A549 (cell line): ENCODE data around the gene KAT6B. TPM values are rescaled to one million over a fixed set of nuclear protein-coding genes. Genes with fewer than 3 reads are reported as not detected.

Experiments used
- ATAC-seq, 2 experiments: fragments of 200-7000 bp in 1 of 2; fragments of >200 bp in 1 of 2; cut with Nextera tagmentation in 1 of 2; cut with Tn5 transposase in 1 of 2; 3 replicates each; pipeline versions ENCODE4 v1.8.0 to v1.9.1; 2018 to 2020; ENCODE audit warnings: mild to moderate bottlenecking in 1 of 2, moderate library complexity in 1 of 2
- CTCF ChIA-PET: fragments of 300-600 bp; sonication (Branson Sonifier 250); formaldehyde crosslinking; extraction: SDS; loops from one replicate; lab custom pipeline; 2021; ENCODE audit warnings: antibody characterized with exemption, inconsistent platforms; lab: Yijun Ruan, JAX
- POLR2A ChIA-PET: fragments of 350-600 bp; formaldehyde crosslinking; extraction: SDS; loops from one replicate; lab custom pipeline; 2021; ENCODE audit warnings: antibody characterized with exemption, inconsistent platforms; lab: Yijun Ruan, JAX
- DNase-seq, 2 experiments: peaks; one replicate each; pipeline versions ENCODE4 v3.0.0 to v3.0.0-alpha.2; 2011 to 2016; ENCODE audit warnings: low read depth in 1 of 2, low spot score in 1 of 2
- FAIRE-seq: peaks from 2 replicates; lab custom pipeline; 2011; peaks lifted over from hg19 to GRCh38; lab: Jason Lieb, UNC
- H3K27ac ChIP-seq, 2 experiments: fragments of >200 bp; sonication (Bioruptor Twin); formaldehyde crosslinking; 3 replicates each; pipeline ENCODE4 v1.5.1; 2016 to 2017
- H3K4me1 ChIP-seq: fragments of >200 bp; sonication (Bioruptor Twin); formaldehyde crosslinking; 3 replicates; pipeline ENCODE4 v1.6.1; 2016
- H3K4me2 ChIP-seq: fragments of >200 bp; sonication (Bioruptor Twin); formaldehyde crosslinking; 3 replicates; pipeline ENCODE4 v1.6.1; 2016
- H3K4me3 ChIP-seq: fragments of >200 bp; sonication (Bioruptor Twin); formaldehyde crosslinking; 3 replicates; pipeline ENCODE4 v1.5.1; 2016
- H3K9me3 ChIP-seq: fragments of >200 bp; sonication (Bioruptor Twin); formaldehyde crosslinking; 3 replicates; pipeline ENCODE4 v1.6.1; 2016
- CBX2 ChIP-seq: fragments of 200-600 bp; sonication (generic); IDR thresholded peaks from 2 replicates; pipeline ENCODE4 v1.6.1; 2016; ENCODE audit warnings: low read depth, mild to moderate bottlenecking, borderline replicate concordance
- CBX8 ChIP-seq: fragments of 200-600 bp; sonication (generic); IDR thresholded peaks from 2 replicates; pipeline ENCODE4 v1.6.1; 2016
- CHD4 ChIP-seq: fragments of 200-600 bp; sonication (generic); IDR thresholded peaks from 2 replicates; pipeline ENCODE4 v1.6.1; 2016; ENCODE audit warnings: antibody characterized with exemption, mild to moderate bottlenecking, borderline replicate concordance
- CTCF ChIP-seq: fragments of >200 bp; sonication (Bioruptor Twin); formaldehyde crosslinking; IDR thresholded peaks from 3 replicates; pipeline ENCODE4 v1.5.1; 2016
- EHMT2 ChIP-seq: fragments of 200-600 bp; sonication (generic); IDR thresholded peaks from 2 replicates; pipeline ENCODE4 v1.6.1; 2016; ENCODE audit warnings: antibody characterized with exemption, low read depth, mild to moderate bottlenecking, moderate library complexity
- EP300 ChIP-seq, 2 experiments: fragments of >200 bp; sonication (Bioruptor Twin); formaldehyde crosslinking; IDR thresholded peaks; 2 replicates in 1 of 2; 3 replicates in 1 of 2; pipeline ENCODE4 v1.6.1; 2016 to 2017
- ESRRA ChIP-seq: fragments of 150-350 bp; IDR thresholded peaks from 2 replicates; pipeline ENCODE4 v1.6.1; 2014; ENCODE audit warnings: mild to moderate bottlenecking, low read length, borderline replicate concordance
- FOSL2 ChIP-seq, 2 experiments: fragments of 450-650 bp in 1 of 2; fragments of >200 bp in 1 of 2; sonication (Bioruptor Twin) in 1 of 2; formaldehyde crosslinking; IDR thresholded peaks; 2 replicates each; pipeline versions ENCODE4 v1.5.0 to v1.6.1; 2016 to 2020; ENCODE audit warnings: mild to moderate bottlenecking in 1 of 2, moderate library complexity in 1 of 2
- GATA3 ChIP-seq: IDR thresholded peaks from 2 replicates; pipeline ENCODE4 v1.6.1; 2012; ENCODE audit warnings: borderline replicate concordance
- HDAC2 ChIP-seq: fragments of 200-600 bp; sonication (generic); IDR thresholded peaks from 2 replicates; pipeline ENCODE4 v1.6.1; 2016
- HOXA7 ChIP-seq: fragments of 250-450 bp; sonication (Bioruptor Pico); IDR thresholded peaks from 2 replicates; pipeline ENCODE4 v1.5.0; 2020; ENCODE audit warnings: mild to moderate bottlenecking, moderate library complexity
- HOXB13 ChIP-seq: fragments of 250-450 bp; sonication (Bioruptor Pico); IDR thresholded peaks from 2 replicates; pipeline ENCODE4 v1.5.0; 2020; ENCODE audit warnings: low read depth, mild to moderate bottlenecking, moderate library complexity
- HOXB5 ChIP-seq: fragments of 250-450 bp; sonication (Bioruptor Pico); IDR thresholded peaks from 2 replicates; pipeline ENCODE4 v1.5.0; 2020; ENCODE audit warnings: mild to moderate bottlenecking, moderate library complexity
- JUN ChIP-seq, 2 experiments: fragments of >200 bp; sonication (Bioruptor Twin); formaldehyde crosslinking; IDR thresholded peaks; 2 replicates in 1 of 2; 3 replicates in 1 of 2; pipeline ENCODE4 v1.6.1; 2016 to 2017
- KDM1A ChIP-seq: fragments of 200-600 bp; sonication (generic); IDR thresholded peaks from 2 replicates; pipeline ENCODE4 v1.6.1; 2016; ENCODE audit warnings: low read depth, mild to moderate bottlenecking
- MAFK ChIP-seq: fragments of 450-650 bp; IDR thresholded peaks from 2 replicates; pipeline ENCODE4 v1.6.1; 2014; ENCODE audit not compliant: partially characterized antibody
- NFE2L2 ChIP-seq: fragments of 150-350 bp; conservative IDR thresholded peaks from 2 replicates; pipeline ENCODE4 v1.6.1; 2014; ENCODE audit warnings: low read length
- NPAS2 ChIP-seq: fragments of 250-450 bp; sonication (Bioruptor Pico); IDR thresholded peaks from 2 replicates; pipeline ENCODE4 v1.8.0; 2022; ENCODE audit warnings: mild to moderate bottlenecking, moderate library complexity, borderline replicate concordance
- PHF8 ChIP-seq: fragments of 200-600 bp; sonication (generic); IDR thresholded peaks from 2 replicates; pipeline ENCODE4 v1.6.1; 2016; ENCODE audit warnings: low read depth, mild to moderate bottlenecking, antibody characterized with exemption, moderate library complexity, borderline replicate concordance
- RAD21 ChIP-seq, 2 experiments: fragments of >200 bp in 1 of 2; sonication (Bioruptor Twin) in 1 of 2; formaldehyde crosslinking in 1 of 2; IDR thresholded peaks in 1 of 2; conservative IDR thresholded peaks in 1 of 2; 2 replicates in 1 of 2; 3 replicates in 1 of 2; pipeline ENCODE4 v1.6.1; 2012 to 2018; ENCODE audit warnings: inconsistent platforms in 1 of 2
- RARB ChIP-seq: fragments of 250-450 bp; sonication (Bioruptor Pico); IDR thresholded peaks from 2 replicates; pipeline ENCODE4 v1.8.0; 2021; ENCODE audit warnings: mild to moderate bottlenecking, moderate library complexity
- TP53 ChIP-seq: fragments of 250-450 bp; sonication (Bioruptor Pico); IDR thresholded peaks from 2 replicates; pipeline ENCODE4 v1.5.0; 2021; ENCODE audit warnings: mild to moderate bottlenecking, moderate library complexity
- ZC3H11A ChIP-seq: fragments of 450-650 bp; IDR thresholded peaks from 2 replicates; pipeline ENCODE4 v1.6.1; 2014; ENCODE audit warnings: antibody characterized with exemption, mild to moderate bottlenecking
- ZSCAN20 ChIP-seq: fragments of 250-450 bp; sonication (Bioruptor Pico); IDR thresholded peaks from 2 replicates; pipeline ENCODE4 v1.8.0; 2022; ENCODE audit warnings: mild to moderate bottlenecking, moderate library complexity
- WGBS: methylation state at CpG from one replicate; pipeline ENCODE4 v1.1.6; 2017; ENCODE audit errors: missing lambda C conversion rate; 5-methylcytosine and 5-hydroxymethylcytosine counted together
- polyA plus RNA-seq, 4 experiments: library from polyadenylated mRNA; depleted of rRNA in 3 of 4; stranded (reverse); fragments of >200 nt; fragmentation: RNase III in 1 of 4; extraction: RNeasy Plus Mini Kit Qiagen cat#74134 plus additional on column Dnase treatment in 1 of 4; gene quantifications; 2 replicates in 3 of 4; 3 replicates in 1 of 4; pipeline ENCODE4 v1.2.3, GENCODE V29; 2011 to 2017
- TF ChIP-seq, protein P1 (sequence below): fragments of >200 bp; sonication (Bioruptor Twin); formaldehyde crosslinking; IDR thresholded peaks from 3 replicates; pipeline ENCODE4 v1.6.1; 2016
- TF ChIP-seq, protein P2 (sequence below): IDR thresholded peaks from 2 replicates; pipeline ENCODE4 v1.6.1; 2012; ENCODE audit warnings: low read depth, borderline replicate concordance
- TF ChIP-seq, protein P3 (sequence below): fragments of 250-450 bp; sonication (Bioruptor Pico); IDR thresholded peaks from 2 replicates; pipeline ENCODE4 v1.5.0; 2020; ENCODE audit warnings: low read depth, mild to moderate bottlenecking, moderate library complexity

Gene KAT6B
- polyA plus RNA-seq, 2 of the 4 experiments (the other 2 are of a cell fraction), result 5.6 to 5.7 TPM

- no peak for DNase-seq
- Histone ChIP-seq H3K4me2 (no peak overlapping the region), H3K4me3 (no peak overlapping the region), H3K9me3 (no peaks in the 10 kb centered on the region), H3K4me1 (no peaks in the 10 kb centered on the region), H3K27ac (no peak overlapping the region)
- no peak for ATAC-seq
- ChIA-PET CTCF (interaction anchor here (1.0 to 1.6 kb wide), 5 partner anchors 8 to 23 kb away, joined by 3 to 6 read pairs (median 4); no protein-coding TSS in a partner anchor), POLR2A (no interaction called here)
- TF ChIP-seq CBX2 (no peak), RARB (no peak), ZC3H11A (no peak), HOXB13 (CRISPR knock-in tag) (no peak), NFE2L2 (no peak), KDM1A (no peak), ESRRA (no peak), HOXA7 (CRISPR knock-in tag) (no peak), CBX8 (no peak)
- TF ChIP-seq, protein P1, sequence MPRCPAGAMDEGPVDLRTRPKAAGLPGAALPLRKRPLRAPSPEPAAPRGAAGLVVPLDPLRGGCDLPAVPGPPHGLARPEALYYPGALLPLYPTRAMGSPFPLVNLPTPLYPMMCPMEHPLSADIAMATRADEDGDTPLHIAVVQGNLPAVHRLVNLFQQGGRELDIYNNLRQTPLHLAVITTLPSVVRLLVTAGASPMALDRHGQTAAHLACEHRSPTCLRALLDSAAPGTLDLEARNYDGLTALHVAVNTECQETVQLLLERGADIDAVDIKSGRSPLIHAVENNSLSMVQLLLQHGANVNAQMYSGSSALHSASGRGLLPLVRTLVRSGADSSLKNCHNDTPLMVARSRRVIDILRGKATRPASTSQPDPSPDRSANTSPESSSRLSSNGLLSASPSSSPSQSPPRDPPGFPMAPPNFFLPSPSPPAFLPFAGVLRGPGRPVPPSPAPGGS, result no peak
- FAIRE-seq, result no peak
- 94% methylated on average over 13 of the region's 13 CpGs for WGBS
Measured at GRCh38 chr10:75029857-75030256, 203.5 kb downstream of the KAT6B start.

- ChIA-PET CTCF (interaction anchor here (1.0 to 1.6 kb wide), 4 partner anchors 9 to 12 kb away, joined by 3 to 6 read pairs (median 4); no protein-coding TSS in a partner anchor), POLR2A (no interaction called here)
- DNase-seq (no peak), ATAC-seq (no peak), FAIRE-seq (no peak)
- H3K4me3 ChIP-seq, result no peak overlapping the region
- 89% methylated on average over 10 of the region's 10 CpGs for WGBS
- no peaks in the 10 kb centered on the region for H3K9me3 ChIP-seq
- H3K4me1 ChIP-seq, result no peaks in the 10 kb centered on the region
- no peak overlapping the region for H3K27ac ChIP-seq
- no peak for TF ChIP-seq FOSL2 (IDR thresholded peaks at IDR 0.05)
- no peak for TF ChIP-seq FOSL2 (CRISPR knock-in tag; IDR thresholded peaks at IDR 0.05)
- no peak for TF ChIP-seq HOXA7 (CRISPR knock-in tag)
- no peak for TF ChIP-seq EHMT2
- TF ChIP-seq, protein P2, sequence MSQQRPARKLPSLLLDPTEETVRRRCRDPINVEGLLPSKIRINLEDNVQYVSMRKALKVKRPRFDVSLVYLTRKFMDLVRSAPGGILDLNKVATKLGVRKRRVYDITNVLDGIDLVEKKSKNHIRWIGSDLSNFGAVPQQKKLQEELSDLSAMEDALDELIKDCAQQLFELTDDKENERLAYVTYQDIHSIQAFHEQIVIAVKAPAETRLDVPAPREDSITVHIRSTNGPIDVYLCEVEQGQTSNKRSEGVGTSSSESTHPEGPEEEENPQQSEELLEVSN, result no peak
- TF ChIP-seq CHD4, result no peak
- no peak for TF ChIP-seq GATA3
- TF ChIP-seq RARB, result no peak
- TF ChIP-seq, protein P3, sequence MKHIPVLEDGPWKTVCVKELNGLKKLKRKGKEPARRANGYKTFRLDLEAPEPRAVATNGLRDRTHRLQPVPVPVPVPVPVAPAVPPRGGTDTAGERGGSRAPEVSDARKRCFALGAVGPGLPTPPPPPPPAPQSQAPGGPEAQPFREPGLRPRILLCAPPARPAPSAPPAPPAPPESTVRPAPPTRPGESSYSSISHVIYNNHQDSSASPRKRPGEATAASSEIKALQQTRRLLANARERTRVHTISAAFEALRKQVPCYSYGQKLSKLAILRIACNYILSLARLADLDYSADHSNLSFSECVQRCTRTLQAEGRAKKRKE (CRISPR knock-in tag), result no peak
- TF ChIP-seq CTCF, result no peak
- TF ChIP-seq JUN (IDR thresholded peaks at IDR 0.05), result no peak
- TF ChIP-seq PHF8, result no peak
- TF ChIP-seq HDAC2, result no peak
- no peak for TF ChIP-seq MAFK
- TF ChIP-seq NPAS2 (CRISPR knock-in tag), result no peak
- no peak for TF ChIP-seq RAD21 (conservative IDR thresholded peaks at IDR 0.05 in 1 of 2, IDR thresholded peaks at IDR 0.05 in 1 of 2)
- TF ChIP-seq TP53 (CRISPR knock-in tag), result no peak
- no peak for TF ChIP-seq EP300 (IDR thresholded peaks at IDR 0.05)
- no peak for TF ChIP-seq HOXB5 (CRISPR knock-in tag)
- TF ChIP-seq ZSCAN20 (CRISPR knock-in tag), result no peak
- no peak overlapping the region for H3K4me2 ChIP-seq
Measured at GRCh38 chr10:75030371-75030770, 204.0 kb downstream of the KAT6B start.
